HG03354 (cell line): ENCODE data around the gene PKNOX1.
"Not testable (repeated sequence)": the region's sequence is repeated elsewhere in the genome, so short reads cannot be mapped to it uniquely, and the experiment has no call there.

Experiments
- ATAC-seq: cut with Tn5 transposase; IDR thresholded peaks from one replicate; pipeline ENCODE4 v1.9.1; 2021; ENCODE audit warnings: mild to moderate bottlenecking; ENCODE audit not compliant: unreplicated experiment, poor library complexity, severe bottlenecking

PKNOX1 gene, protein sequence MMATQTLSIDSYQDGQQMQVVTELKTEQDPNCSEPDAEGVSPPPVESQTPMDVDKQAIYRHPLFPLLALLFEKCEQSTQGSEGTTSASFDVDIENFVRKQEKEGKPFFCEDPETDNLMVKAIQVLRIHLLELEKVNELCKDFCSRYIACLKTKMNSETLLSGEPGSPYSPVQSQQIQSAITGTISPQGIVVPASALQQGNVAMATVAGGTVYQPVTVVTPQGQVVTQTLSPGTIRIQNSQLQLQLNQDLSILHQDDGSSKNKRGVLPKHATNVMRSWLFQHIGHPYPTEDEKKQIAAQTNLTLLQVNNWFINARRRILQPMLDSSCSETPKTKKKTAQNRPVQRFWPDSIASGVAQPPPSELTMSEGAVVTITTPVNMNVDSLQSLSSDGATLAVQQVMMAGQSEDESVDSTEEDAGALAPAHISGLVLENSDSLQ

DNA sequence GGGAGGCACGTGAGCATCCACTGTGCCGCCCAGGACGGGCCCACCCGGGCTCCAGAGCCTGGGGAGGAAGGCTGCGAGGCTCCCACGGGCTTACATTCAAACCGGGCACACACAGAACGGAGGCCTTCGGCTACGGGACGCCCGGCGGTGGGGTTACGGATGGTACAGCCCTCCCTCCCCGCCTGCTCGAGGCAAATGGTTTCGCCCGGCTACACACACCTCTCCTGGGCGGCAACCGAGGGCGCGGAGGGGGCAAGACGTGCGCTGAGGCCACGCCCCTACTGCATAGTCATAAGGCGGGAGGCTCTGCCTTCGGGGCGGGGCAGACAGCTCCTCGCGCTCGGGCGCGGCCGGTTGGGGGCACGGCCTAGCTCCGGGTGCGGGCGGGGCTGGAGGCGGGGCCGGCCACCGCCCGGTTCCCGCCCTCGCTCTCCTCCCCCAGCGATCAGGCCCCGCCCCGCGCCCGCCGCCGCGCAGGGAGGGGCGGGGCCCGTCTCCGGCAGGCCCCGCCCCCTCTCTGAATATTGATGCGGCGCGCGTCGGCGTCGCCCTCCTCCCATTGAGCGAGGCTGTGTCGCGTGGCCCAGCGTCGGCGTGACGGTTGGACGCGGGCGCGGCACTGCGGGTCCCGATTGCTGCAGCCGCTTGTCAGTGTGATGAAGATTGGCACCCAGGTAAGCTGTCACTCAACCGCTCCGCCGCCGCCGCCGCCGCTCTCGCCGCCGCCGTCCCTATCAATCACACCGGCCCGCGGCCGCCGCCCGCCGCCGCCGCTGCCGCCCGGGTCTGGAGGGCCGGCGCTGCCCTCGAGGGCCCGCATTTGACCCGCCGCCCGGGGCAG, at the start of gene PKNOX1:
PKNOX1 (plus strand) TSS at position 572 of the 841 bp plus-strand sequence. CDS start 29,820 bp downstream, outside the sequence.
- peak; percentile 89 for ATAC-seq

DNA sequence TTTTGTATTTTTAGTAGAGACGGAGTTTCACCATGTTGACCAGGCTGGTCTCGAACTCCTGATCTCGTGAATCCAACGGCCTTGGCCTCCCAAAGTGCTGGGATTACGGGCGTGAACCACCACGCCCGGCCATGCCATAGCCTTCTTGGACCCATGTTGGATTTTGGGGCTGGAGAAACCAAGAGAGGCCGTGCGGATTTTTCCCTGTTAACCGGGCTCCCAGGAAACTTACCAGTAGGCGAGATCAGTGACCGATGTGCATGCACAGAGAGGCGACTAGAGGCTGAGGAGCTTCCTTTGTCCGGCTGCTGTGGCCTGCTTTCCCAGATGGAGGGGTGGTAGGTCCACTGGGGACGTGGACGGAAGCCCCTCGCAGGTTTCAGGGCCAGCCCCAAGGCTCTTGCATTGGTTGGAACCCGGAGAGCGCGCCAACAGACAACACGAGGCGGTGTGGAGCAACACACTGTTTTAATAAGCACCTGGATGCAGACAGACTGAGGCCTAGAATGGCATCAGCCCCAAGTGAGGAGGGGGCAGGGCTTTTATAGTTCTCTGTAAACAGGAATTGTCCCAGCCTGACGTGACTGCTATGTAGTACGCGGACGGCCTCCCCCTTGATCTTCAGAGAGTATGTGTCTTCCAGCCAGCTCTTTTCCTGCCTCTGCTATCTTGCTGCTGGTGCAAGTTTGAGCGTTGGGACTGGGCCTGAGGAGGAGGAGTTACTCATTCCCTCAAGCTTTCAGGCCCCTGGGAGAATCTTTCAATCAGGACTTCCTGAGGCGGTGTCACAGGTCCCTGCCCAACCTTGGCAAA, 49.0 kb upstream of the PKNOX1 start, which contains the start of gene ERVH48-1:
ERVH48-1 (minus strand) TSS at position 517 of the 813 bp plus-strand sequence. CDS start 6,624 bp downstream, outside the sequence.
- ATAC-seq: no peak

DNA sequence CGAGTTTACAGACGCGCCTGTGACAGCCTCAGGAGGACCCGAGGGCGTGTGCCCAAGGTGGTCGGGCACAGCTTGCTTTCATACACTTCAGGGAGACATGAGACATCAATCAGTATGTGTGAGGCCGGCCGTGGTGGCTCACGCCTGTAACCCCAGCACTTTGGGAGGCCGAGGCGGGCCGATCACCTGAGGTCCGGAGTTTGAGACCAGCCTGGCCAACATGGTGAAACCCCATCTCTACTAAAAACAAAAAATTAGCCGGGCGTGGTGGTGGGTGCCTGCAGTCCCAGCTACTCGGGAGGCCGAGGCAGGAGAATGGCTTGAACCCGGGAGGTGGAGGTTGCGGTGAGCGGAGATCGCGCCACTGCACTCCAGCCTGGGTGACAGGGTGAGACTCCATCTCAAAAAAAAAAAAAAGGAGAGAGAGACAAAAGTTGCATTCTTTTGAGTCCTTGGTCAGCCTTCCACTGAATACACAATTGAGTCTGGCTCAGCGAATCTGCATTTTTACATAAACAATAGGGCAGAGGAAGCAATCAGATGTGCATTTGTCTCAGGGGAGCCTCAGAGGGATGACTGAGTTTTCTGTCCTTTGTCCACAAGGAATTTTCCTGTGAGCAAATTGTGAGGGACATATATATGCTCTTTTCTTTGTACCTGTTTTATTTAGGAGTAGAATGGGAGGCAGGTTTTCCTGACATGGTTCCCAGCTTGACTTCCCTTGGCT, 46.7 kb upstream of the PKNOX1 start:
- not testable (repeated sequence) for ATAC-seq

DNA sequence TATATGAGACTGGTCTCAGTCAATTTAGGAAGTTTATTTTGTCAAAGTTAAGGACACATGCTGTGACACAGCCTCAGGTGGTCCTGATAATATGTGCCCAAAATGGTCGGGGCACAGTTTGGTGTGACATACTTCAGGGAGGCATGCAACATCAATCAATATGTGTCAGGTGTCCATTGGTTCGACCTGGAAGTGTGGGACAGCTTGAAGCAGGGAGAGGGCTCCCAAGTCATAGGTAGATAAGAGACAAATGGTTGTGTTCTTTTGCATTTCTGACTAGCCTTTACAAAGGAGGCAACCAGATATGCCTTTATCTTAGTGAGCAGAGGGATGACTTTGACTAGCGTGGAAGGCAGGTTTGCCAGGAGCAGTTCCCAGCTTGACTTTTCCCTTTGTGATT, 44.4 kb upstream of the PKNOX1 start:
- ATAC-seq: no peak

DNA sequence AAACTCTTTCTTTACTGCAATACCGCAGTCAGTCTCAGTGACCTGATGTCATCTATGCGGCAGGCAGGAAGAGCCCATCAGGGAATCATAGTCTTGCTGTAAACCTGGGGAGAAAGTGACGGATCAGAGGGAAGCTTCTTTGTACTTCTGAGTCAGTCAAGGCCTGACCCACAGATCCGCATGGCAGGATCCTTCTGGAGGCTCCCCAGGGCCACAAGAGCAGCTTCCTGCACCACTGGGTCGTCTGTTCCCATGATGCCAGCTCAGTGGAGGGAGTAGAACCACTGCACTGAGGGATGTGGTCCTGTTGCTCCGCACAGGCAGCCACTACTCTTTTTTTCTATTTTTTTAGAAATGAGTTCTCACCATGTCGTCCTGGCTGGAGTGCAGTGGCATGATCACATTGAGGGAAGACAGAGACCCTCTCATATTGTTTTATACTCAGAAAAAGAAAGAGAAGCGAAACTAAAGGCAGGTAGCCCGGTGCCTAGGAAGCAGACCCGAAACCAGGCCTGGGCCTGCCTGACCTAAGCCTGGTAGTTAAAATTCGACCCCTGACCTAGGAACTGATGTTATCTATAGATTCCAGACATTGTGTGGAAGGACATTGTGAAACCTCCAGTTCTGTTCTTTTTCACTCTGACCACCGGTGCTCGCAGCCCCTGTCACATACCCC, 42.7 kb upstream of the PKNOX1 start:
- no peak for ATAC-seq

DNA sequence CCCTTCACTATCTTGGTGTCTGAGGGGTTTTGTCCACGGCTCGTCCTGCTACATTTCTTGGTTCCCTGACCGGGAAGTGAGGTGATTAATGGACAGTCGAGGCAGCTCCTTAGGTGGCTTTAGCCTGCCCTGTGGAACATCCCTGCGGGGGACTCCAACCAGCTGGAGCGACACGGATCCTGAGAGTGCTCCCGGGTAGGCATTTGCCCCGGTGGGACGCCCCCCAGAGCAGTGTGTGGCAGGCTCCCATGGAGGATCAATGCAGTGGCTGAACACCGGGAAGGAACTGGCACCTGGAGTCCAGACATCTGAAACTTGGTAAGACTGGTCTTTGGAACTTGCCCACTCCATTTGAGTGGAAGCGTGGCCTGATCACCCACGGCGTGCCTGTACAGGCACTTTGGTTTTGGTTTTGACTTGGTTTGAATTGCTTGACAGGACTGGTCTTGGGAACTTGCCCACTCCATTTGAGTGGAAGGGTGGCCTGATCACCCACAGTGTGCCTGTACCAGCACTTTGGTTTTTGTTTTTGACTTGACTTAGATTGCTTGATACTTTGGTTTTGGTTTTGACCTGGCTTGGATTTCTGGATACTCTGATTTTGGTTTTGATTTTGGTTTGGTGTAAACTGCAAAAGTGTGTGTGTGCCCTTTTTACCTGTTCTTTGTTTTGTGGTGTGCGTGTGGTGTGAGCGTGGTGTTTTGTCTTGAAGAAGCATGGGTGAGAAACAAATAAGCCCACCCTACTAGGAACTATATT, 41.8 kb upstream of the PKNOX1 start:
- ATAC-seq: not testable (repeated sequence)

DNA sequence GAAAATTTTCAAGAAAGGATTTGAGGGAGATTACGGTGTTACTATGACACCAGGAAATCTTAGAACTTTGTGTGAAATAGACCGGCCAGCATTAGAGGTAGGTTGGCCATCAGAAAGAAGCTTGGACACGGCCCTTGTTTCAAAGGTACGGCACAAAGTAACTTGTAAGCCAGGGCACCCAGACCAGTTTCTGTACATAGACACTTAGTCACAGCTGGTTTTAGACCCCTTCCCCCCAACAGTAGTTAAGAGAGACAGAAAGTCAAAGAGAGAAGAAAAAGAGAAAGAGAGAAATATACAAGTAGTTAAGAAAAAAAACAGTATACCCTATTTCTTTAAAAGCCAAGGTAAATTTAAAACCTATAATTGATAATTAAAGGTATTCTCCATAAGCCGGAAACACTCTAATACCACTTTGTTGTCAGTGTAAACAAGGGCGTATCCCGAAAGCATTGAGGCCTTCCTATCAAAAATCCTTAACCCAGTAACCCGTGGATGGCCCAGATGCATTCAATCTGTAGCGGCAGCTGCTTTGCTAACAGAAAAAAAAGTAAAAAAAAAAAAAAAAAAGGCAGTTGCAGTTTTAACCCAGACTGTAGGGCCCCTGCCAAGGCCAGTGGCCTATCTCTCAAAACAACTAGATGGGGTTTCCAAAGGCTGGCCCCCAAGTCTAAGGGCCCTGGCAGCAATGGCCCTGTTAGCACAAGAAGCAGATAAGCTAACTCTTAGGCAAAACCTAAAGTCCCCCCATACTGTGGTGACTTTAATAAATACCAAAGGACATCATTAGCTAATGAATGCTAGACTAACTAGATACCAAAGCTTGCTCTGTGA, 41.0 kb upstream of the PKNOX1 start:
- ATAC-seq: not testable (repeated sequence)

DNA sequence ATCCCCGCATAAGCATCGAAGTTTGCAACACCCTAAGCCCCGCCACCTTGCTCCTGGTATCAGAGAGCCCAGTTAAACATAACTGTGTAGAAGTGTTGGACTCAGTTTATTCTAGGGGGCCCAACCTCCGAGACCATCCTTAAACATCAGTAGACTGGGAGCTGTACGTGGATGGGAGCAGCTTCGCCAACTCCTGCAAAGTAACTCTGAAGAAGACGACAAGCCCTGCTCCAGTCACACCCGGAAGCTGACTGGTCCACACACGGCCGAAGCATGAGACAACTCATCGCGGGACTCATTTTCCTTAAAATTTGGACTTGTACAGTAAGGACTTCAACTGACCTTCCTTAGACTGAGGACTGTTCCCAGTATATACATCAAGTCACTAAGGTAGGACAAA, 40.4 kb upstream of the PKNOX1 start:
- not testable (repeated sequence) for ATAC-seq

DNA sequence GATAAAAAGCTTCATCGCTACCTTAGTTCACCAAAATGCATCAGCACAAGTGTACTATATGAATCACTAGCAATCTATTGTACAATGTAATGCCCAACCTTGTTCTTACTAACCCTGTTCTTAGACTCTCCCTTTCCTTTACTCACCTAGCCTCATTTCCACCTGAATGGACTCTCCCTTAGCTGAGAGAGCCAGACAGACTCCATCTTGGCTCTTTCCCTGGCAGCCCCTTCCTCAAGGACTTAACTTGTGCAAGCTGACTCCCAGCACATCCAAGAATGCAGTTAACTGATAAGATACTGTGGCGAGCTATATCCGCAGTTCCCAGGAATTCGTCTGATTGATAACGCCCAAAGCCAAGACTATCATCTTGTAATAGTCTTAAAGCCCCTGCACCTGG, 38.0 kb upstream of the PKNOX1 start:
- not testable (repeated sequence) for ATAC-seq

DNA sequence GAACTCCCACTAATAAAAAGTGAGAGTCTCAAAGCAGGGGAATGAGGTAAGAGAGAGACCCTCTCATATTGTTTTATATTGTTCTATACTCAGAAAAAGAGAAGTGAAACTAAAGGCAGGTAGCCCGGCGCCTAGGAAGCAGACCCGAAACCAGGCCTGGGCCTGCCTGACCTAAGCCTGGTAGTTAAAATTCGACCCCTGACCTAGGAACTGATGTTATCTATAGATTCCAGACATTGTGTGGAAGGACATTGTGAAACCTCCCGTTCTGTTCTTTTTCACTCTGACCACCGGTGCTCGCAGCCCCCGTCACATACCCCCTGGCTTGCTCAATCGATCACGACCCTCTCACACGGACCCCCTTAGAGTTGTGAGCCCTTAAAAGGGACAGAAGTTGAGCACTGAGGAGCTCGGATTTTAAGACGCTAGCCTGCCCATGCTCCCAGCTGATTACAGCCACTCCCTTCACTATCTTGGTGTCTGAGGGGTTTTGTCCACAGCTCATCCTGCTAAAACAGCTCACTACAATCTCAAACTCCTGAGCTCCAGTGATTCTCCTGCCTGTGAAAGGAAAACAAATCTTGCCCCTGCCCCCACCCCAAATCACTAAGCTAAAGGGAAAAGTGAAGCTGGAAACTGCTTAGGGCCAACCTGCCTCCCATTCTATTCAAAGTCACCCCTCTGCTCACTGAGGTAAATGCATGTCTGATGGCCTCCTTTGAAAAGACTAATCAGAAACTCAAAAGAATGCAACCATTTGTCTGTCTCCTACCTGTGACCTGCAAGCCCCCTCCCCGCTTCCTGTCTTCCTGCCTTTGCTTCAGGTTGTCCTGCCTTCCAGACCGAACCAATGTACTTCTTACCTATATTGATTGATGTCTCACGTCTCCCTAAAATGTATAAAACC, 37.1 kb upstream of the PKNOX1 start:
- not testable (repeated sequence) for ATAC-seq

DNA sequence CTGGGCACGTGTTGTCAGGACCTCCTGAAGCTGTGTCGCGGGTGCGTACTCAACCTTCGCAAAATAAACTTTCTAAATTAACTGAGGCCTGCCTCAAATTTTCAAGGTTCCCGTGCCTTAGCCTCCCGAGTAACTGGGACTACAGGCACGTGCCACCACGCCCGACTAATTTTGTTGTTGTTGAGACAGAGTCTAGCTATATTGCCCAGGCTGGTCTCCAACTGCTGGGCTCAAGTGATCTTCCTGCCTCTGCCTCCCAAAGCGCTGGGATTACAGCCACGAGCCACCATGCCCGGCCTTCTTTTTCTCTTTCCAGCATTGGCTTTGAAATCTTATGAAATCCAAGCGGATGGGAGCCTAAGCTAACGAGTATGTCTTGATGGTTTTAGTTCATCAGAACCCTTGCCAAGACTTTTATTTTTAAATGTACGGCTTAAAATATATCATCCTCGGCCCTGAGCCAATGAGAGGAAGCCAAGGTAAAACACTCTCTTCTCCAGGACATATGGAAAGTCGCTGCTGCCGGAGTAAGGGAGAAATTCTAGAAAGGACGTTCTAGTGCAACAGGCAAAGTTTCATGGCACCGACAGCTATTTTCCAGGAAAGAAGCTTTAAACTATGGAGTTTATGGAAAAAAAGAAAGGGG, 36.3 kb upstream of the PKNOX1 start:
- no peak for ATAC-seq

DNA sequence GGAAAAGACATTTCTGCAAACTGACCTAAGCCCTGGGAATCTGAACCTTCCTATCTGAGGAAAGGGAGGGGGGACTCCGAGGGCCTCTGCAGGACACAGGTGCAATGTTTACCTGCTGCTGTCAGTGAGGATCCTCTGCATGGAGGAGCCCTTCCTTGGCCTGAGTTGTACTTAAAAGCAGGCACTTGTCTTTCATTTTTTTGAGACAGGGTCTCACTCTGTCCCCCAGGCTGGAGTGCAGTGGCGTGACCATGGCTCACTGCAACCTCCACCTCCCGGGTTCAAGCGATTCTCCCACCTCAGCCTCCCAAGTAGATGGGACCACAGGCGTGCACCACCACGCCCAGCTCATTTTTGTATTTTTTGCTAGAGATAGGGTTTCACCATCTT, 35.8 kb upstream of the PKNOX1 start:
- not testable (repeated sequence) for ATAC-seq

DNA sequence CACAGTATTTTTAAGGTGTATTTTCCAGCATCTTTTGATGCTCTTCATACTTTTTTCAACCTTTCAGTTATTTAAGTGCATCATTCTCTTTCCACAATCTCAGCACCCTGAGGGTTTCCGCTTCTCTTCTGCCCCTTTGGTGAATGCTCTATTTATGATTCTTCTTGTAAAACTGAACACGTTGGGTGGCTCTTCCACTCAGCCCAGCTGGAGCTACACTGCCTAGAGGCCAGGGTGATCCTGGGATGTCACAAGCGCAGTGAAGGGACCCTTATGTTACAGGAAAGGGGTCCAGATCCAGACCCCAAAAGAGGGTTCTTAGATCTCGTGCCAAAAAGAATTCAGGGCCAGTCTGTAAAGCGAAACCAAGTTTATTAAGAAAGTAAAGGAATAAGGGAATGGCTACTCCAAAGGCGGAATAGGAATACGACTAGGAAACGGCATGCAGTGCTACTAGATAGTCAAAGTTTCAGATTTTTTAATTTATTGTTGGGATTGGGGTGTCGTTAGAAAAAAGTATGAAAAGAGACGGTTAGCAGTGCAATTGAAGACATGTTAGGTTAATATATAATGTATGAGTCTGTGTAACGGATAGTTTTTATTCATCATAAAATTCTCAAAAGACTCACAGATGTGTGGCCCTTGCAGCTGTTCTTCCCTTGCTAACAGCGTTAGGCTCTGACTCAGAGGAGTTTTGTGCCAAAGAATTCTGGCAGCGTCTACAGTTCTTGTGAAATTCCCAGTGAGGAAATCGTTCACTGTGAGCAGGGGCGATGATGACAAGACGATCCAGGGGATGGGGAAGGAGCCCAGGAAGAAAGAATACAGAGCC, 34.6 kb upstream of the PKNOX1 start:
- ATAC-seq: no peak

DNA sequence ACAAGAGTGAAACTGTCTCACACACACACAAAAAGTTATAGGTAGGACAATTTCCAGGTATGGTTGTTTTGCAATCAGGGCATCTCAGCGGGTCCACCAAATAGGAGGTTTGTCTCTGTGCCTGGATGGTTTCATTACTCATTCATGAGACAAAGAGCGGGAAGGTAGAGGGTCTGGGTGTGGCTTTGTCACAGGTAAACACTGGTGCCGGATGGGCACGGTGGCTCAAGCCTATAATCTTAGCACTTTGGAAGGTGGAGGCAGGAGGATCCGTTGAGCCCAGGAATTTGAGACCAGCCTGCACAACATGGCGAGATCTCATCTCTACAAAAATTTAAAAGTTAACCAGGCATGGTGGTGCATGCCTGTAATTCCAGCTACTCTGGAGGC, 32.7 kb upstream of the PKNOX1 start:
- ATAC-seq: no peak

DNA sequence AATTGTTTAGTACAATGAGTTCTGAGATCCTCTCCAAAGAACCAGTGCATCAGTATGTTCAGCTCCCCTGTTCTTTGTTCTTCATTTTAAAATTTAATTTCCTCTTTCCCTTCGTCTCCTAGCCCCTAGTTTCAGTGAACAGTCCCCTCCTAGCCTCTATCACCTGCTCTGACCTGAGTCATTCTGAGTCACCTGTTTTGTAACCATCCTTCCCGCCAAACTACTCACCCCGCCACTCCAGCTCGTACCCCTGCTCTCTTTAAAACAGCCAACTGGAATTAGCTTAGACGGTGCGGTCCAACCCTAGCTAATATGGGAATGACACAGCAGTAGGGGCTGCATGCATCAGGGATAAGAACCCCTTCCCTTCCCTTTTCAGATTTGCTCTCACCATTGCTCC, 32.1 kb upstream of the PKNOX1 start:
- no peak for ATAC-seq
